SU-DHL-6 (cell line): Measurements from ENCODE around the gene CCDC32.

Source experiments
- H2AFZ ChIP-seq: fragments of 200-600 bp; sonication (generic); 2 replicates; pipeline ENCODE4 v1.6.1; 2014; ENCODE audit warnings: low read depth, mild to moderate bottlenecking, moderate library complexity, mixed read lengths, antibody characterized with exemption, low read length; ENCODE audit not compliant: severe bottlenecking
- H3F3A ChIP-seq: fragments of 200-600 bp; shearing (Covaris generic); 2 replicates; pipeline ENCODE4 v1.6.0; 2016; ENCODE audit warnings: antibody characterized with exemption, mild to moderate bottlenecking; ENCODE audit not compliant: insufficient read depth
- H3K27ac ChIP-seq: fragments of 200-600 bp; sonication (generic); 2 replicates; pipeline ENCODE4 v1.5.1; 2016; ENCODE audit warnings: low read depth, mild to moderate bottlenecking, low read length, moderate library complexity, mixed read lengths
- H3K27me3 ChIP-seq: fragments of 200-600 bp; sonication (generic), shearing (Covaris generic); 2 replicates; pipeline ENCODE4 v1.6.0; 2014; ENCODE audit warnings: mild to moderate bottlenecking, low read length
- H3K36me3 ChIP-seq: fragments of 200-600 bp; sonication (generic); 2 replicates; pipeline ENCODE4 v1.6.1; 2014; ENCODE audit warnings: mild to moderate bottlenecking, low read length, mixed read lengths
- H3K4me2 ChIP-seq: fragments of 300-600, 200-600 bp; shearing (Covaris generic), sonication (generic); 2 replicates; pipeline ENCODE4 v1.6.0; 2014; ENCODE audit warnings: low read length, low read depth, mild to moderate bottlenecking; ENCODE audit not compliant: poor library complexity, severe bottlenecking
- H3K4me3 ChIP-seq: fragments of 200-600 bp; sonication (generic); 2 replicates; pipeline ENCODE4 v1.5.1; 2014; ENCODE audit warnings: antibody characterized with exemption, low read length, mild to moderate bottlenecking, mixed read lengths; ENCODE audit not compliant: insufficient read depth, poor library complexity, severe bottlenecking
- H3K79me2 ChIP-seq: fragments of 200-600 bp; sonication (generic); 2 replicates; pipeline ENCODE4 v1.6.1; 2014; ENCODE audit warnings: mild to moderate bottlenecking, low read length, moderate library complexity; ENCODE audit not compliant: insufficient read depth
- H3K9ac ChIP-seq: fragments of 200-600 bp; sonication (generic); 2 replicates; pipeline ENCODE4 v1.7.0; 2014; ENCODE audit warnings: mild to moderate bottlenecking, low read length
- H3K9me2 ChIP-seq: fragments of 200-600 bp; sonication (generic); replicated peaks from 2 replicates; pipeline ENCODE4 v1.6.1; 2014; ENCODE audit warnings: low read length; ENCODE audit not compliant: insufficient read depth
- H3K9me3 ChIP-seq: fragments of 200-600 bp; sonication (generic); 2 replicates; pipeline ENCODE4 v1.6.1; 2014; ENCODE audit warnings: low read length, mixed read lengths; ENCODE audit not compliant: insufficient read depth
- H4K20me1 ChIP-seq: fragments of 200-600 bp; sonication (generic); 2 replicates; pipeline ENCODE4 v1.6.1; 2014; ENCODE audit warnings: low read depth, mild to moderate bottlenecking, antibody characterized with exemption, low read length, moderate library complexity, mixed read lengths
- EZH2phosphoT487 ChIP-seq: fragments of 200-600 bp; sonication (generic), shearing (Covaris generic); conservative IDR thresholded peaks from 2 replicates; pipeline ENCODE4 v1.6.1; 2018; ENCODE audit warnings: mild to moderate bottlenecking, antibody characterized with exemption, low read length, moderate library complexity, mixed read lengths
- TF ChIP-seq, protein P1 (sequence below): fragments of 200-600 bp; sonication (generic); IDR thresholded peaks from one replicate; pipeline ENCODE4 v1.5.1; 2017; ENCODE audit warnings: antibody characterized with exemption, mild to moderate bottlenecking, low read length, moderate library complexity; ENCODE audit not compliant: insufficient read depth, poor library complexity, severe bottlenecking

CCDC32 gene

DNA sequence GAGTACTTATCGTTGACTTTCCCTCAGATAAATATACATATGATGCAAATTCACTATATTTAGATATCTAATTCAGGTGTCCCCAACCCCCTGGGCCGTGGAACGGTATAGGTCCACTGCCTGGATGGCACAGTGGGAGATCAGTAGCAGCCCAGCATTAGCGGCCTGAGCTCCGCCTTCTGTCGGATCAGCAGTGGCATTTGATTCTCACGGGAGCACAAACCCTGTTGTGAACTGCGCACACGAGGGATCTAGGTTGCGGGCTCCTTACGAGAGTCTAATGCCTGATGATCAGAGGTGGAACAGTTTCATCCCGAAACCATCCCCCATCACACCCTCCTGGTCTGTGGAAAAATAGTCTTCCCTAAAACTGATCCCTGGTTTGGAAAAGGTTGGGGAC, 36.1 kb upstream of the CCDC32 start:
- H3K27me3 ChIP-seq, result no peaks in the 10 kb centered on the region
- H3K79me2 ChIP-seq, result peaks cover 91% of the 10 kb centered on the region
- TF ChIP-seq, protein P1, sequence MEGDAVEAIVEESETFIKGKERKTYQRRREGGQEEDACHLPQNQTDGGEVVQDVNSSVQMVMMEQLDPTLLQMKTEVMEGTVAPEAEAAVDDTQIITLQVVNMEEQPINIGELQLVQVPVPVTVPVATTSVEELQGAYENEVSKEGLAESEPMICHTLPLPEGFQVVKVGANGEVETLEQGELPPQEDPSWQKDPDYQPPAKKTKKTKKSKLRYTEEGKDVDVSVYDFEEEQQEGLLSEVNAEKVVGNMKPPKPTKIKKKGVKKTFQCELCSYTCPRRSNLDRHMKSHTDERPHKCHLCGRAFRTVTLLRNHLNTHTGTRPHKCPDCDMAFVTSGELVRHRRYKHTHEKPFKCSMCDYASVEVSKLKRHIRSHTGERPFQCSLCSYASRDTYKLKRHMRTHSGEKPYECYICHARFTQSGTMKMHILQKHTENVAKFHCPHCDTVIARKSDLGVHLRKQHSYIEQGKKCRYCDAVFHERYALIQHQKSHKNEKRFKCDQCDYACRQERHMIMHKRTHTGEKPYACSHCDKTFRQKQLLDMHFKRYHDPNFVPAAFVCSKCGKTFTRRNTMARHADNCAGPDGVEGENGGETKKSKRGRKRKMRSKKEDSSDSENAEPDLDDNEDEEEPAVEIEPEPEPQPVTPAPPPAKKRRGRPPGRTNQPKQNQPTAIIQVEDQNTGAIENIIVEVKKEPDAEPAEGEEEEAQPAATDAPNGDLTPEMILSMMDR, result no peak
- H4K20me1 ChIP-seq, result no peaks in the 10 kb centered on the region
- H3F3A ChIP-seq, result no peaks in the 10 kb centered on the region; the same call in 1 of the 2 replicates
- H3K36me3 ChIP-seq, result peaks cover 22% of the 10 kb centered on the region
- no peak overlapping the region for H3K4me3 ChIP-seq
- no peaks in the 10 kb centered on the region; the same call in 1 of the 2 replicates for H3K9me3 ChIP-seq
- no peak overlapping the region for H3K9ac ChIP-seq
- no peak overlapping the region for H3K4me2 ChIP-seq
- H3K27ac ChIP-seq, result no peak overlapping the region
- no peak overlapping the region for H2AFZ ChIP-seq
- no peaks in the 10 kb centered on the region for H3K9me2 ChIP-seq

DNA sequence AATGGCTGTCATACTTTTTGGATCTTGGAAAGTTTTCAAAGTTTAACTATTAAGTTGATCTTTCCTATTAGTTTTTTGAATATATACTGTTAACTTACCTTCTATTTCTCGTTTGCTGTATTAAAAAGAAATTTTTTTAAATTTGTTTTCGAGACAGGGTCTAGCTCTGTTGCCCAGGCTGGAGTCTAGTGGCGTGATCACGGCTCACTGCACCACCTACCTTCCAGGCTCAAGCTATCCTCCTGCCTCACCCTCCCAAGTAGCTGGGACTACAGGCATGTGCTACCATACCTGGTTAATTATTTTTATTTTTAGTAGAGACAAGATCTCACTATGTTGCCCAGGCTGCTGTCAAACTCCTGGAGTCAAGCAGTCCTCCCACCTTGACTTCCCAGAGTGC, 33.8 kb upstream of the CCDC32 start:
- Histone ChIP-seq H3K9me2 (no peaks in the 10 kb centered on the region), H2AFZ (no peak overlapping the region), H3K27ac (no peak overlapping the region), H3K36me3 (peaks cover 11% of the 10 kb centered on the region), H3K9ac (no peak overlapping the region), H3K9me3 (no peaks in the 10 kb centered on the region; the same call in 1 of the 2 replicates), H4K20me1 (no peaks in the 10 kb centered on the region), H3K4me2 (no peak overlapping the region), H3K27me3 (no peaks in the 10 kb centered on the region), H3K79me2 (peaks cover 90% of the 10 kb centered on the region), H3F3A (peaks cover 11% of the 10 kb centered on the region; the same call in 1 of the 2 replicates), H3K4me3 (no peak overlapping the region)
- TF ChIP-seq, protein P1, result no peak
- TF ChIP-seq EZH2phosphoT487, result no peak

DNA sequence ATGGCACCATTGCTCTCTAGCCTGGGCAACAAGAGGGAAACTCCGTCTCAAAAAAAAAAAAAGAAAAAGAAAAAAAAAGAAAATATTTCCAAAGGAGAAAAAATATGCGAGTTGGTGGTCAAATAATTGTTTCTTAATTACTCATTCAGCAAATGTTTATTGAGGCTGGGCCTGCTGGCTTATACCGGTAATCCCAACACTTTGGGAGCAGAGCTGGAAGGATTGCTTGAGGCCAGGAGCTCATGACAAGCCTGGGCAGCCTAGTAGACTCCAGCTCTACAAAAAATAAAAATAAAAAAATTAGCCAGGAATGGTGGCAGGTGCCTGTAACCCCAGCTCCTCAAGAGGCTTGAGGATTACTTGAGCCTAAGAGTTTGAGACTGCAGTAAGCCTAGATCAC, 33.3 kb upstream of the CCDC32 start:
- Histone ChIP-seq H3K4me2 (no peak overlapping the region), H3K9me3 (no peaks in the 10 kb centered on the region; the same call in 1 of the 2 replicates), H3F3A (peaks cover 15% of the 10 kb centered on the region), H3K9ac (no peak overlapping the region), H3K4me3 (no peak overlapping the region), H3K36me3 (peaks cover 11% of the 10 kb centered on the region), H4K20me1 (no peaks in the 10 kb centered on the region), H2AFZ (no peak overlapping the region), H3K9me2 (no peaks in the 10 kb centered on the region), H3K79me2 (peaks cover 84% of the 10 kb centered on the region), H3K27ac (no peak overlapping the region), H3K27me3 (no peaks in the 10 kb centered on the region)
- TF ChIP-seq, protein P1, result no peak
- TF ChIP-seq EZH2phosphoT487, result no peak
